ENCODE results near the gene ADORA2B.
"Not testable (repeated sequence)": the region's sequence is repeated elsewhere in the genome, so short reads cannot be mapped to it uniquely, and the experiment has no call there.

The ADORA2B gene

GRCh38 chr17:15955793-15956541 is 11.0 kb downstream of the ADORA2B start:
- DNase-seq, result no peak

- peak in 1 of 2 experiments; percentile 4 for DNase-seq
Observed at GRCh38 chr17:15957206-15957605, 12.3 kb downstream of the ADORA2B start.

GRCh38 chr17:15957608-15958307 is 12.8 kb downstream of the ADORA2B start:
- no peak for DNase-seq

GRCh38 chr17:15958484-15958854 is 13.5 kb downstream of the ADORA2B start:
- no peak for DNase-seq

GRCh38 chr17:15963670-15964110 is 18.8 kb downstream of the ADORA2B start:
- no peak for DNase-seq

- DNase-seq, result no peak
Observed at GRCh38 chr17:15965528-15965927, 20.6 kb downstream of the ADORA2B start.

GRCh38 chr17:15966183-15966878 is 21.4 kb downstream of the ADORA2B start:
- no peak for DNase-seq

GRCh38 chr17:15966879-15967248 is 21.9 kb downstream of the ADORA2B start:
- no peak for DNase-seq

- no peak for DNase-seq
Observed at GRCh38 chr17:15967706-15968399, 22.9 kb downstream of the ADORA2B start.

GRCh38 chr17:15969463-15969862 is 24.5 kb downstream of the ADORA2B start:
- no peak for DNase-seq

GRCh38 chr17:15970500-15970899 is 25.6 kb downstream of the ADORA2B start:
- DNase-seq, result no peak

- no peak for DNase-seq
Observed at GRCh38 chr17:15971098-15971678, 26.3 kb downstream of the ADORA2B start.

GRCh38 chr17:15971882-15972281 is 27.0 kb downstream of the ADORA2B start:
- no peak for DNase-seq

GRCh38 chr17:15972497-15972951 is 27.6 kb downstream of the ADORA2B start:
- DNase-seq, result no peak

GRCh38 chr17:15973016-15973415 is 28.1 kb downstream of the ADORA2B start:
- DNase-seq, result no peak

- no peak for DNase-seq
Observed at GRCh38 chr17:15973834-15974233, 28.9 kb downstream of the ADORA2B start.

- DNase-seq, result no peak
Observed at GRCh38 chr17:15977894-15978293, 33.0 kb downstream of the ADORA2B start.

- no peak for DNase-seq
Observed at GRCh38 chr17:15978606-15979005, 33.7 kb downstream of the ADORA2B start.

GRCh38 chr17:15979013-15979412 is 34.1 kb downstream of the ADORA2B start:
- DNase-seq, result not testable (repeated sequence)

- no peak for DNase-seq
Observed at GRCh38 chr17:15981208-15981607, 36.3 kb downstream of the ADORA2B start.

- DNase-seq, result no peak
Observed at GRCh38 chr17:15981646-15982580, 37.0 kb downstream of the ADORA2B start.

- no peak for DNase-seq
Observed at GRCh38 chr17:15996322-15996721, 51.4 kb downstream of the ADORA2B start.
